SK-MEL-5 (cell line): ENCODE results near the gene FAM234B. TPM values are rescaled to one million over a fixed set of nuclear protein-coding genes. Genes with fewer than 3 reads are reported as not detected.
A peak's percentile ranks its signal among the peaks of the same experiment; 100 is the strongest.

Experiments used
- DNase-seq: peaks from one replicate; pipeline ENCODE4 v3.0.0-alpha.2; 2016; ENCODE audit warnings: low read depth, low spot score
- in situ Hi-C: cut with HindIII; loops from 2 replicates; pipeline ENCODE4 v1.10.0; 2016; ENCODE audit warnings: low sequenced_read_pairs, high pct_unique_total_duplicates, low pct_unique_long_range_greater_than_20kb
- total RNA-seq: library from RNA; depleted of rRNA; stranded (reverse); fragments of >200 nt; shearing (Covaris generic); gene quantifications from 2 replicates; pipeline ENCODE4 v1.2.3, GENCODE V29; 2014; rRNA removed

Gene FAM234B
- total RNA-seq, 1 experiment from 2014 or later: 14.4 TPM

DNA sequence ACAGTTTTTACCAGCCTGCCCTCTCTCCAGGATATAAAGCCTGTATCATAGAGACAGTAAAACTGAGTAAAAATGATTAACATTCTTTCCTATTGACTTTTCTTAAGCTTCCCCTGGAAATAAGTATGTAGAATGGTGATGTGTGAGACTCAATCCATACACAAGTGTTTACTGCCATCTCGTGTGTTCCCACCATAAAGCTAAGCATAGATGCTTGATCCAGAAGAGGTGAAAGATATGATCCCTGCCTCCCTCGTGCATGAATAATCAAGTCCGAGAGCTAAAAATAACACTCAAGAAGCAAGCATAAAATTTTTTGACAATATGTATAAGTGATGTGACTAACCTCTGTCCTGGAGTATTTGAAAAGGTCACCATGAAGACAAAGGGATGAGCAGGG lies 76.2 kb downstream of the FAM234B start:
- DNase-seq: no peak
- in situ Hi-C loops: no loop called here

- in situ Hi-C loops: no loop called here
- no peak for DNase-seq
Measured at GRCh38 chr12:13121568-13121967, 77.4 kb downstream of the FAM234B start.

DNA sequence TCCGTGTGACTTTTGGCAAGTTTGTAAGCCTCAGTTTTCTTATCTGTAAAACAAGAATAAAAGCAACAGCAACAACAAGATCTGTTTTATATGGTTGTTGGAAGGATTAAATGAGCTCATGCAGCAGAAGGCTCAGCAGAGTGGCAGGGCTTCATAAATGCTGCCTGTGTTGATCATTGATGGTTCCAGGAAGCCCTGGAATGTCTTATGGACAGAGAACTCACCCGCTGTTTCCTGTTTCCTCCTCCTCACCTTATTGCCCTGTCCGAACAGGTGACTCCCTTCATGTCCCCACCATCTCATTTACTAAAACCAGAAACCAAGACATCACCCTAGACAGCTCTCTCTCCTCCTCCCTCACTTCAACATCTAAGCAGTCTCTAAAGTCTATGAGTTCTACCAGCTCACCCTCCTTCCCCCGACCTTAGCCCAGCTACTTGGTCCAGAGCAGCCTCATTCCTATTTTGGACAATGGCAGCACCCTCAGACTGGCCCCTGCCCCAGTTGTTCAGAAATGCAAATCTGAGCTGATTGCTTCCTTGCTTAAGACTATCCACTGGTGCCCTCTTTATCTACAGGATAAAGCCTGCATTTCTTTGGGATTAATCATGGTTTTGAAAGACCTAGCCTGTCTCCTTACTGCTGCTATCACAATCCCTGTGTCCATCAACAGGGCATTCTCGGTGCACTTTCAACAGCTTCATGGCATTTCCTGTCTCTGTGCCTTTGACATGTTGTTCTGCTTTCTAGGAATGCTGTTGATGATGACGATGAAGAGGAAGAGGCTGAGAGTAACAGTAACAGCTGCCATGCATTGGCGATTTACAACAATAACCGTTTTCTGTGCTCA lies 80.7 kb downstream of the FAM234B start:
- no peak for DNase-seq
- in situ Hi-C loops: no loop called here

GRCh38 chr12:13125996-13126395 lies 81.8 kb downstream of the FAM234B start:
- in situ Hi-C loops: no loop called here
- no peak for DNase-seq

- DNase-seq: no peak
- in situ Hi-C loops: no loop called here
Measured at GRCh38 chr12:13126494-13126893, 82.3 kb downstream of the FAM234B start.

GRCh38 chr12:13127444-13127843 lies 83.3 kb downstream of the FAM234B start:
- no peak for DNase-seq
- in situ Hi-C loops: no loop called here

DNA sequence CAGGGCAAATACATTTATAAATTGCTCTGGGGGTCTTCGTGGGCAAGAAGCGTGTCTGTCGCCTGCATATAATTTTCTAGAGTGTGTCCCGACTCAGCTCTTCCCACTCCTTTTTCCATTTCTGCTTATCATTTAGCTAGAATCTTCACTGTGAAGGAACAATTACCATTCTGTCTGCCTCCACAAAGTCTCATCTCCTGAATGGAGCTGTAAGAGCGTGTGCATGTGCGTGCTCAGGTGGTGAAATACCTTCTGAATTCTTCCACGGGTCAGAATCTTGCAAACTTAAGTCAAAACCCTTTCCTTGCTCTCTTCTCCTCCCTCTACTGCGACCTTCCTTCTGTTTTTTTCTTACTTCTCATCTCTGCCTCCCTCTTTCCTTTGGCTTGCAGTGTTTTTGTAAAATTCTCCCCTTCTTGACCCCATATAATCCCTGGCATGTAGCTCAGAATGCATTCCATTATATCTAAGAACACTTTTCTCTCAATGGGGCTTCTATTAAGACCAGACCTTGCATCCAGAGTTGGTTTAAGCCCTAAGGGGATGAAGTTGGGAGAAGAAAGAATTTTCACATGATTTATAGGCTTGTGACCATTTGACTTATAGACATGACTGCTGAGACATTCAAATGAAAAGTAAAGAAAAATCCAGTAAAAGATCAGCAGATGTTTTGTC lies 84.2 kb downstream of the FAM234B start:
- DNase-seq: peak; percentile 100
- in situ Hi-C loops: no loop called here

DNA sequence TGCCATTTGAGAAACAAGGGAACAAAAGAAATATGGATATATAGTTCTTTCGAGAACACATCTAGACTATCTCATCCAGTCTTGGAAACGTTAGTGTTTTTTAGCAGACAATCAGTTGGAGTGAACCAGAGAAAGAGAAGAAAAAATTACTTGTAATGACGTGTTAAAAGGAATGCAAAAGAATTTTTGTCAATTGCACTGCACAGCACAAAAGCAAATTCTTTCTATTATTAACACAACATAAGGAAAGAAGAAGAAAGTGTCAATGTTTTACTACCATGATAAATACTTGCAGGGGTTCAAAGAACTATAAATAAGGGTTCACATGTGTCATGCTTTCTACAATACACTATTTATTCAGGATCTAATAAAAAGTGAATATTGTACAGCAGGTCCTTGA lies 86.8 kb downstream of the FAM234B start:
- in situ Hi-C loops: no loop called here

More for the DNA sequence above, 86.8 kb downstream of the FAM234B start:
- DNase-seq: no peak

Other genes starting within 250 kb of the FAM234B start
- gene DDX47, start 231.0 kb upstream of the FAM234B start, total RNA-seq: 93.1 and 102 TPM in 2 replicates
- gene GPRC5A, start 152.8 kb upstream of the FAM234B start, total RNA-seq: 13.9 and 17.6 TPM in 2 replicates
- gene GPRC5D, start 92.2 kb upstream of the FAM234B start, total RNA-seq: not detected in 2 replicates
- 7.8 and 7.9 TPM in 2 replicates for gene HEBP1, start 44.1 kb upstream of the FAM234B start, total RNA-seq
- gene GSG1, start 59.3 kb downstream of the FAM234B start, total RNA-seq: not detected in 2 replicates
- 8.7 and 14.3 TPM in 2 replicates for gene EMP1, start 152.3 kb downstream of the FAM234B start, total RNA-seq